H1 (cell line): ENCODE data around the gene CMTM2. TPM values are rescaled to one million over a fixed set of nuclear protein-coding genes. Genes with fewer than 3 reads are reported as not detected.
"Not testable (repeated sequence)": the region's sequence is repeated elsewhere in the genome, so short reads cannot be mapped to it uniquely, and the experiment has no call there.

ENCODE experiments used
- CTCF ChIA-PET: fragments of 300-600 bp; sonication (Branson Sonifier 250); formaldehyde crosslinking; loops from one replicate; lab custom pipeline; 2021; ENCODE audit not compliant: partially characterized antibody; lab: Charles Lee
- POLR2A ChIA-PET: fragments of 300-600 bp; sonication (Branson Sonifier 250); formaldehyde crosslinking; loops from one replicate; lab custom pipeline; 2021; ENCODE audit warnings: inconsistent platforms; ENCODE audit not compliant: partially characterized antibody; lab: Charles Lee
- DNase-seq, 2 experiments: peaks; one replicate each; pipeline versions ENCODE4 v3.0.0 to v3.0.0-alpha.2; 2010 to 2022; ENCODE audit warnings: low spot score in 2 of 2, low read depth in 1 of 2, mixed read lengths in 1 of 2
- FAIRE-seq: peaks from 2 replicates; lab custom pipeline; 2011; peaks lifted over from hg19 to GRCh38; lab: Jason Lieb, UNC
- H2AFZ ChIP-seq: 2 replicates; pipeline ENCODE4 v1.8.1; 2012; ENCODE audit warnings: low read length, inconsistent platforms
- H2AK5ac ChIP-seq: 2 replicates; pipeline ENCODE4 v1.6.1; 2013; ENCODE audit warnings: low read depth, low read length
- H2BK120ac ChIP-seq: replicated peaks from 2 replicates; pipeline ENCODE3; 2013; ENCODE audit warnings: low read depth, low read length, inconsistent platforms
- H2BK12ac ChIP-seq: 2 replicates; pipeline ENCODE4 v1.6.1; 2013; ENCODE audit warnings: low read depth, low read length
- H2BK15ac ChIP-seq: 2 replicates; pipeline ENCODE4 v1.6.1; 2013; ENCODE audit warnings: low read length
- H2BK20ac ChIP-seq: 2 replicates; pipeline ENCODE4 v1.6.1; 2013; ENCODE audit warnings: low read length
- H2BK5ac ChIP-seq: 2 replicates; pipeline ENCODE4 v1.6.1; 2013; ENCODE audit warnings: low read depth, low read length
- H3K14ac ChIP-seq: 2 replicates; pipeline ENCODE4 v1.6.1; 2013; ENCODE audit warnings: inconsistent platforms; ENCODE audit not compliant: insufficient read length
- H3K18ac ChIP-seq: 2 replicates; pipeline ENCODE4 v1.6.1; 2013; ENCODE audit warnings: low read length; ENCODE audit errors: extremely low read depth
- H3K23ac ChIP-seq: 2 replicates; pipeline ENCODE4 v1.6.1; 2013; ENCODE audit warnings: inconsistent platforms; ENCODE audit not compliant: insufficient read length
- H3K23me2 ChIP-seq: 2 replicates; pipeline ENCODE4 v1.6.1; 2013; ENCODE audit warnings: low read depth, low read length
- H3K27ac ChIP-seq: 2 replicates; pipeline ENCODE4 v1.6.1; 2011; ENCODE audit warnings: low read depth, low read length, inconsistent platforms
- H3K27me3 ChIP-seq, 4 experiments: replicated peaks in 1 of 4; 1 replicate in 1 of 4; 2 replicates in 3 of 4; pipeline versions ENCODE4 v1.6.1 to v1.8.1; 2011 to 2013; ENCODE audit warnings: low read length in 3 of 4, mild to moderate bottlenecking in 3 of 4, inconsistent platforms in 2 of 4, mixed read lengths in 2 of 4, moderate library complexity in 1 of 4; ENCODE audit not compliant: control insufficient read depth in 3 of 4, insufficient read depth in 3 of 4; ENCODE audit errors: extremely low read depth in 1 of 4
- H3K36me3 ChIP-seq, 4 experiments: 2 replicates each; pipeline versions ENCODE4 v1.6.1 to v1.8.1; 2011 to 2013; ENCODE audit warnings: mild to moderate bottlenecking in 4 of 4, low read length in 3 of 4, moderate library complexity in 2 of 4, control low read depth in 1 of 4, inconsistent platforms in 1 of 4; ENCODE audit not compliant: insufficient read depth in 4 of 4, control insufficient read depth in 2 of 4
- H3K4ac ChIP-seq: replicated peaks from 2 replicates; pipeline ENCODE3; 2013; ENCODE audit warnings: low read length, low read depth, mixed read lengths, inconsistent platforms; ENCODE audit not compliant: insufficient read length
- H3K4me1 ChIP-seq, 4 experiments: replicated peaks in 1 of 4; 1 replicate in 1 of 4; 2 replicates in 3 of 4; pipeline versions ENCODE4 v1.6.1 to v1.8.1; 2011 to 2013; ENCODE audit warnings: low read length in 3 of 4, inconsistent platforms in 2 of 4, mixed read lengths in 1 of 4; ENCODE audit not compliant: insufficient read depth in 4 of 4, control insufficient read depth in 3 of 4
- H3K4me2 ChIP-seq, 2 experiments: 2 replicates each; pipeline versions ENCODE4 v1.6.1 to v1.8.1; 2011 to 2013; ENCODE audit warnings: low read depth in 2 of 2, low read length in 2 of 2, control low read depth in 1 of 2, inconsistent platforms in 1 of 2, mild to moderate bottlenecking in 1 of 2; ENCODE audit not compliant: insufficient read depth in 1 of 2
- H3K4me3 ChIP-seq, 4 experiments: fragments of 200-600, 300-600 bp in 1 of 4; sonication (generic), shearing (Covaris generic), sonication (Bioruptor Twin) in 1 of 4; 2 replicates each; pipeline versions ENCODE4 v1.5.1 to v1.8.1; 2011 to 2016; ENCODE audit warnings: low read length in 4 of 4, low read depth in 3 of 4, control low read depth in 2 of 4, inconsistent platforms in 2 of 4, mild to moderate bottlenecking in 2 of 4, mixed read lengths in 1 of 4, moderate library complexity in 1 of 4; ENCODE audit not compliant: insufficient read depth in 2 of 4; ENCODE audit errors: extremely low read depth in 1 of 4
- H3K56ac ChIP-seq: replicated peaks from 2 replicates; pipeline ENCODE3; 2013; ENCODE audit warnings: low read depth, mild to moderate bottlenecking, mixed read lengths, low read length, inconsistent platforms; ENCODE audit not compliant: insufficient read length
- H3K79me1 ChIP-seq: 2 replicates; pipeline ENCODE4 v1.6.1; 2013; ENCODE audit warnings: low read depth, low read length, control low read depth
- H3K79me2 ChIP-seq, 2 experiments: 2 replicates each; pipeline versions ENCODE4 v1.6.1 to v1.8.1; 2012 to 2013; ENCODE audit warnings: low read length in 2 of 2, mild to moderate bottlenecking in 2 of 2, inconsistent platforms in 1 of 2; ENCODE audit not compliant: insufficient read depth in 2 of 2, control insufficient read depth in 1 of 2
- H3K9ac ChIP-seq, 4 experiments: replicated peaks in 1 of 4; 1 replicate in 1 of 4; 2 replicates in 3 of 4; pipeline versions ENCODE4 v1.6.1 to v1.8.1; 2011 to 2013; ENCODE audit warnings: low read depth in 3 of 4, low read length in 3 of 4, control low read depth in 2 of 4, mild to moderate bottlenecking in 2 of 4, moderate library complexity in 2 of 4, inconsistent platforms in 1 of 4; ENCODE audit errors: extremely low read depth in 1 of 4
- H3K9me3 ChIP-seq, 2 experiments: 2 replicates each; pipeline versions ENCODE4 v1.6.1 to v1.8.1; 2012 to 2013; ENCODE audit warnings: mild to moderate bottlenecking in 2 of 2, moderate library complexity in 2 of 2, control low read depth in 1 of 2, inconsistent platforms in 1 of 2, low read depth in 1 of 2, low read length in 1 of 2, mixed read lengths in 1 of 2; ENCODE audit not compliant: insufficient read depth in 2 of 2
- H4K20me1 ChIP-seq, 2 experiments: replicated peaks in 1 of 2; 2 replicates each; pipeline versions ENCODE3 to v1.8.1; 2011 to 2013; ENCODE audit warnings: inconsistent platforms in 2 of 2, low read length in 2 of 2, mild to moderate bottlenecking in 1 of 2; ENCODE audit not compliant: insufficient read depth in 2 of 2, control insufficient read depth in 1 of 2
- H4K5ac ChIP-seq: 2 replicates; pipeline ENCODE4 v1.6.1; 2013; ENCODE audit warnings: low read length, low read depth, mixed read lengths, inconsistent platforms; ENCODE audit not compliant: insufficient read length
- H4K8ac ChIP-seq: 2 replicates; pipeline ENCODE4 v1.8.0; 2013; ENCODE audit warnings: mild to moderate bottlenecking, moderate library complexity, low read length, inconsistent platforms; ENCODE audit not compliant: insufficient read depth; ENCODE audit errors: extremely low read depth
- H4K91ac ChIP-seq: replicated peaks from 2 replicates; pipeline ENCODE3; 2013; ENCODE audit warnings: low read length, mixed read lengths, inconsistent platforms; ENCODE audit not compliant: insufficient read length
- CBX8 ChIP-seq: fragments of 300-800, 300-1000 bp; sonication (generic); IDR thresholded peaks from 2 replicates; pipeline ENCODE4 v1.7.1; 2016; ENCODE audit warnings: low read depth, low read length, borderline replicate concordance
- EGR1 ChIP-seq: IDR thresholded peaks from 2 replicates; pipeline ENCODE4 v1.6.1; 2011; ENCODE audit warnings: low read depth, low read length, borderline replicate concordance
- KDM1A ChIP-seq: fragments of 200-600, 300-600 bp; sonication (generic); IDR thresholded peaks from 2 replicates; pipeline ENCODE4 v1.7.1; 2016; ENCODE audit warnings: mild to moderate bottlenecking, low read length, borderline replicate concordance
- RNF2 ChIP-seq: fragments of 200-900, 300-1000 bp; sonication (generic); IDR thresholded peaks from 2 replicates; pipeline ENCODE4 v1.7.1; 2016; ENCODE audit warnings: borderline replicate concordance, low read depth, mild to moderate bottlenecking, antibody characterized with exemption, low read length; ENCODE audit not compliant: poor library complexity, severe bottlenecking; ENCODE audit errors: missing control alignments
- WGBS, 2 experiments: shearing (Covaris generic) in 1 of 2; methylation state at CpG; one replicate each; pipeline versions ENCODE4 v1.1.6 to v1.1.7; 2013 to 2015; ENCODE audit warnings: low lambda C conversion rate in 2 of 2, mixed read lengths in 2 of 2, inconsistent platforms in 1 of 2, low coverage in 1 of 2, missing lambda C conversion rate in 1 of 2; ENCODE audit not compliant: insufficient replicate concordance in 2 of 2, insufficient coverage in 1 of 2, insufficient read length in 1 of 2; ENCODE audit errors: extremely low coverage in 1 of 2, missing lambda C conversion rate in 1 of 2; 5-methylcytosine and 5-hydroxymethylcytosine counted together
- polyA plus RNA-seq, 7 experiments: library from polyadenylated mRNA; depleted of rRNA in 3 of 7; stranded (reverse) in 5 of 7; unstranded in 2 of 7; fragments of >200 nt in 5 of 7; fragments of 200-250 nt in 2 of 7; gene quantifications; 1 replicate in 5 of 7; 2 replicates in 1 of 7; 4 replicates in 1 of 7; pipeline versions ENCODE4 v1.2.1 to v1.2.3, GENCODE V29; 2011 to 2013; ENCODE audit warnings: missing spikeins in 2 of 7, mixed read lengths in 2 of 7
- total RNA-seq: library from RNA; stranded (reverse); fragmentation: NEBNext Ultra II Directional; extraction: Animal tissue kit (Norgen Biotek cat#: 25700); gene quantifications from 2 replicates; pipeline ENCODE4 v1.2.1, GENCODE V29; 2021

CMTM2 gene
- total and polyA plus RNA-seq, 2 of the 8 experiments (the other 6 are each of a cell fraction or from before 2014, with no cell fraction given): not detected

GRCh38 chr16:66623755-66624154, 44.5 kb downstream of the CMTM2 start (continued):
- TF ChIP-seq EGR1 (no peak), CBX8 (no peak), RNF2 (no peak), KDM1A (no peak)

- H4K5ac ChIP-seq, H2BK12ac ChIP-seq, H3K4ac ChIP-seq, H3K79me2 ChIP-seq, H4K20me1 ChIP-seq, H3K18ac ChIP-seq, H3K23ac ChIP-seq, H3K56ac ChIP-seq, H3K4me2 ChIP-seq, H3K27ac ChIP-seq, POLR2A ChIA-PET, H3K36me3 ChIP-seq, H3K23me2 ChIP-seq, H2BK5ac ChIP-seq, FAIRE-seq, H3K4me1 ChIP-seq, H3K9ac ChIP-seq, H2BK15ac ChIP-seq, DNase-seq, H3K4me3 ChIP-seq, H3K79me1 ChIP-seq, H3K27me3 ChIP-seq, H2BK120ac ChIP-seq, H2AK5ac ChIP-seq, H4K91ac ChIP-seq, H2BK20ac ChIP-seq, H3K14ac ChIP-seq, H3K9me3 ChIP-seq, H4K8ac ChIP-seq, H2AFZ ChIP-seq: not testable (repeated sequence)
- 90% methylated on average over 17 of the region's 17 CpGs; no CpG with 5 or more reads in 1 of the 2 experiments for WGBS, 2 experiments
- CTCF ChIA-PET: interaction anchor here (1.1 to 2.0 kb wide), 2 partner anchors 10 to 23 kb away, joined by 3 to 7 read pairs; no protein-coding TSS in a partner anchor
Observed at GRCh38 chr16:66627611-66628378, 48.5 kb downstream of the CMTM2 start.
